Omental fat pad (tissue), 4 donors: ENCODE data around the gene ELP2. TPM values are rescaled to one million over a fixed set of nuclear protein-coding genes. Genes with fewer than 3 reads are reported as not detected.

ENCODE experiments used
- ATAC-seq: fragments of 150-250 bp; one replicate; pipeline ENCODE4 v1.9.1; 2016; ENCODE audit warnings: mild to moderate bottlenecking, moderate library complexity; ENCODE audit not compliant: low FRiP score
- DNase-seq: peaks from one replicate; pipeline ENCODE4 v3.0.0-alpha.2; 2019; ENCODE audit warnings: low spot score
- total RNA-seq, 4 donors: library from RNA; depleted of rRNA; stranded (reverse); fragments of >200 nt; gene quantifications; one replicate each; pipeline ENCODE4 v1.1.0, GENCODE V29; 2016
- TF ChIP-seq, protein P1 (sequence below), 3 donors: fragments of 450-650 bp; IDR thresholded peaks; one replicate each; pipeline ENCODE4 v1.5.1; 2016 to 2017; ENCODE audit warnings: antibody characterized with exemption in 3 of 3, mild to moderate bottlenecking in 3 of 3, moderate library complexity in 2 of 3

ELP2 gene
- total RNA-seq, 4 donors from 2014 or later, result 43.6 to 62.3 (median 57.7) TPM

- ATAC-seq (no peak), DNase-seq (no peak)
- TF ChIP-seq, protein P1, sequence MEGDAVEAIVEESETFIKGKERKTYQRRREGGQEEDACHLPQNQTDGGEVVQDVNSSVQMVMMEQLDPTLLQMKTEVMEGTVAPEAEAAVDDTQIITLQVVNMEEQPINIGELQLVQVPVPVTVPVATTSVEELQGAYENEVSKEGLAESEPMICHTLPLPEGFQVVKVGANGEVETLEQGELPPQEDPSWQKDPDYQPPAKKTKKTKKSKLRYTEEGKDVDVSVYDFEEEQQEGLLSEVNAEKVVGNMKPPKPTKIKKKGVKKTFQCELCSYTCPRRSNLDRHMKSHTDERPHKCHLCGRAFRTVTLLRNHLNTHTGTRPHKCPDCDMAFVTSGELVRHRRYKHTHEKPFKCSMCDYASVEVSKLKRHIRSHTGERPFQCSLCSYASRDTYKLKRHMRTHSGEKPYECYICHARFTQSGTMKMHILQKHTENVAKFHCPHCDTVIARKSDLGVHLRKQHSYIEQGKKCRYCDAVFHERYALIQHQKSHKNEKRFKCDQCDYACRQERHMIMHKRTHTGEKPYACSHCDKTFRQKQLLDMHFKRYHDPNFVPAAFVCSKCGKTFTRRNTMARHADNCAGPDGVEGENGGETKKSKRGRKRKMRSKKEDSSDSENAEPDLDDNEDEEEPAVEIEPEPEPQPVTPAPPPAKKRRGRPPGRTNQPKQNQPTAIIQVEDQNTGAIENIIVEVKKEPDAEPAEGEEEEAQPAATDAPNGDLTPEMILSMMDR (IDR thresholded peaks at IDR 0.05), result no peak
Measured at GRCh38 chr18:36169938-36170337, 40.2 kb downstream of the ELP2 start.

- DNase-seq, result no peak
- ATAC-seq, result no peak
- TF ChIP-seq, protein P1 (IDR thresholded peaks at IDR 0.05), result no peak
Measured at GRCh38 chr18:36175481-36175880, 45.8 kb downstream of the ELP2 start.

DNA sequence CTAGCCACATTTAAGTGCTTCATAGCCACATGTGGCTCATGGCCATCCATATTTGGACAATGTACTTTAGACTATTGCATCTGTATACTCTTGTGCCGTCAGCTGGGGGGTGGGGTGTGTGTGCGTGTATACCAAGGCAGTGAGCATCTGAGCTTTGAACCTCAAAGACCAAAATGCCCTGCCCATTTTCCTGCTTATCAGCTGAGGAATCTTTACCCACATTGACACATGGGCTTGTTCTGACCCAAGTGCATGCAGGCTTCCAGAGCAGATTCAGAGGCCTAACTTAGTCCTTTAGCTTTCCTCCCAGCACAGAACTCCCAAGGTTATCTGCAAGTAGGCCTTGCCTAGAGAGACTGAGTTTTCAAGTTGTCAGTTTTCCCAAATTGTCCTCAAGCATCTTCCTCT lies 46.5 kb downstream of the ELP2 start:
- TF ChIP-seq, protein P1 (IDR thresholded peaks at IDR 0.05), result no peak
- no peak for DNase-seq
- no peak for ATAC-seq

GRCh38 chr18:36176711-36177110 lies 47.0 kb downstream of the ELP2 start:
- no peak for DNase-seq
- TF ChIP-seq, protein P1 (IDR thresholded peaks at IDR 0.05), result no peak
- no peak for ATAC-seq

DNA sequence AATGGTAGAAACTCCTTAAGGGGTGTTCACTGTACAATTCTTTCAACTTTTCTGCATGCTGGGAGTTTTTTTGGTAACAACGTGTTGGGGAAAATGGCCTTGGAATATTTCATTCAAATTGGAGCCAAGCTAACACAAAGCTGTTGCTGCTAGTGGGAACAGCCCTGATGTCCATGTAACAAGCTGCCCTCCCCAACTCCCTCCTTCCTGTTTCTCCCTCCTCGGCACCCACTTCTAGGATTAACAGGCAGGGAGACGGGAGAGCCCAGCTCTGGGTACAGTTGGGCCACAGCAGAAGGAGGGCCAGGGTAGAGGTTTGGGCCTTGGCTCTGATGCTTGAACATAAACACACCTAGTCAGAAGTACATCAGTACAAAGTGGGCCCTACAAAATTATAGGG lies 48.2 kb downstream of the ELP2 start:
- ATAC-seq, result no peak
- no peak for DNase-seq
- TF ChIP-seq, protein P1 (IDR thresholded peaks at IDR 0.05), result no peak

DNA sequence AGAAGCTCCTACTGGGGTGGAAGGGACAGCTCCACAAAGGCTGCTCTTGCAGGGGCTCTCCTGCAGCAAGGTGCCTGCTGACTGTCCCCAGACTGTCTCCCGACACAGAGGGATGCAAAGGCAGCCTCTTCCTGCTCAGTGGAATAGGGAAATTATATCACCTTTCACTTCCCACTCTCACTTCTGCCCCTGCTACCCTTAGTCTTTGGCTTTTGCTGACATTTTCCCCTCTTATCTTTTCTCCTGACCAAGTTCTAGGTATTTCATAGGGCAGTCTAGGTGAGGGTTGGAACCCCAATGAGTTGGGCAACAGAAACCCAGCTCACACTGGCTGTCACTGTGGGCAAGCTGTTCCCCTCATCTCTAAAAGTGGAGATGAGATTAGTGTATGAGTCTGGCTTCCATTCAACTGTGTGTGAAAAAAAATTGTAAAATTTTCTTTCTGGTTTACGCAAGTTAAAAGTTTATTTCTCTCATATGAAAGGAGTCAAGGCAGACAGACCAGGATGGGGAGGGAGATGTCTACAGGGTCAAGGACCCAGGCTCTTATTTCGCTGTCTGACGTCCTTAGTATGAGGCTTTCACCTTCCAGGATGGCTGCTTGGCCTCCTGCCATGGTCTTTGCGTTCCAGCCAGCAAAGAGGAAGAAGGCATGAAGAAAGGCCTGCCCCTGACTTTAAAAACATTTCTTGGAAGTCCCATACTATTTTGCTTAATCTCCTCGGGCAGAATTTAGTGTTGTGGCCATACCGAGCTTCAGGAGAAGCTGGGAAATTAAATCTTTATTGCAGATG lies 50.1 kb downstream of the ELP2 start:
- DNase-seq (peak; percentile 73), ATAC-seq (peak; percentile 83)

More for the DNA sequence above, 50.1 kb downstream of the ELP2 start:
- TF ChIP-seq, protein P1 (IDR thresholded peaks at IDR 0.05), result no peak
